RWPE2 (cell line): ENCODE measurements around the gene OR4D1.
A peak's percentile ranks its signal among the peaks of the same experiment; 100 is the strongest.

Source experiments
- ATAC-seq: fragments of 200-7000 bp; cut with Tn5 transposase; 3 replicates; pipeline ENCODE4 v1.9.1; 2021; ENCODE audit warnings: low read depth
- DNase-seq: peaks from one replicate; pipeline ENCODE4 v3.0.0-alpha.2; 2020; ENCODE audit warnings: low spot score
- H3K27ac ChIP-seq: fragments of 450-650 bp; 2 replicates; pipeline ENCODE4 v1.5.1; 2017; ENCODE audit warnings: mild to moderate bottlenecking; ENCODE audit not compliant: poor library complexity, severe bottlenecking
- H3K27me3 ChIP-seq: fragments of 250-450 bp; sonication (Bioruptor Pico); 2 replicates; pipeline ENCODE4 v1.5.1; 2021; ENCODE audit warnings: mild to moderate bottlenecking, moderate library complexity; ENCODE audit not compliant: insufficient read depth, poor library complexity, severe bottlenecking
- H3K36me3 ChIP-seq: fragments of 250-450 bp; sonication (Bioruptor Pico); 2 replicates; pipeline ENCODE4 v1.5.1; 2020; ENCODE audit warnings: low read depth, mild to moderate bottlenecking, moderate library complexity
- H3K4me1 ChIP-seq: fragments of 250-450 bp; sonication (Bioruptor Pico); 2 replicates; pipeline ENCODE4 v1.5.1; 2021; ENCODE audit warnings: mild to moderate bottlenecking, moderate library complexity; ENCODE audit not compliant: insufficient read depth, poor library complexity, severe bottlenecking
- H3K4me3 ChIP-seq: fragments of 250-450 bp; sonication (Bioruptor Pico); 2 replicates; pipeline ENCODE4 v1.5.1; 2021; ENCODE audit warnings: mild to moderate bottlenecking, moderate library complexity; ENCODE audit not compliant: severe bottlenecking
- H3K9me3 ChIP-seq: fragments of 250-450 bp; sonication (Bioruptor Pico); 2 replicates; pipeline ENCODE4 v1.5.1; 2021; ENCODE audit warnings: mild to moderate bottlenecking, moderate library complexity; ENCODE audit not compliant: severe bottlenecking
- CTCF ChIP-seq: fragments of 450-650 bp; IDR thresholded peaks from one replicate; pipeline ENCODE4 v1.5.1; 2017; ENCODE audit warnings: mild to moderate bottlenecking, moderate library complexity; ENCODE audit not compliant: poor library complexity, severe bottlenecking

The OR4D1 gene

GRCh38 chr17:58150394-58150793 lies 2.2 kb downstream of the OR4D1 start:
- H3K36me3 ChIP-seq, result no peaks in the 10 kb centered on the region
- H3K9me3 ChIP-seq, result peaks cover 1% of the 10 kb centered on the region
- no peak overlapping the region for H3K4me3 ChIP-seq
- H3K4me1 ChIP-seq, result no peaks in the 10 kb centered on the region
- peaks cover 86% of the 10 kb centered on the region for H3K27me3 ChIP-seq
- no peak for TF ChIP-seq CTCF
- no peak overlapping the region for H3K27ac ChIP-seq
- ATAC-seq (no peak), DNase-seq (no peak)

GRCh38 chr17:58153046-58153445 lies 4.9 kb downstream of the OR4D1 start:
- no peaks in the 10 kb centered on the region for H3K9me3 ChIP-seq
- H3K27me3 ChIP-seq, result peaks cover 92% of the 10 kb centered on the region
- no peaks in the 10 kb centered on the region for H3K36me3 ChIP-seq
- H3K4me3 ChIP-seq, result no peak overlapping the region
- no peak for TF ChIP-seq CTCF
- DNase-seq, result no peak
- no peak overlapping the region for H3K27ac ChIP-seq
- no peak for ATAC-seq
- H3K4me1 ChIP-seq, result no peaks in the 10 kb centered on the region

GRCh38 chr17:58153671-58154070 lies 5.5 kb downstream of the OR4D1 start:
- Histone ChIP-seq H3K4me3 (no peak overlapping the region), H3K9me3 (no peaks in the 10 kb centered on the region), H3K36me3 (no peaks in the 10 kb centered on the region), H3K4me1 (no peaks in the 10 kb centered on the region), H3K27me3 (peaks cover 94% of the 10 kb centered on the region), H3K27ac (no peak overlapping the region)
- ATAC-seq (no peak), DNase-seq (no peak)
- no peak for TF ChIP-seq CTCF

GRCh38 chr17:58156839-58157803 lies 8.9 kb downstream of the OR4D1 start:
- H3K36me3 ChIP-seq, result no peaks in the 10 kb centered on the region
- peak overlapping the region; percentile 14 for H3K4me3 ChIP-seq
- no peaks in the 10 kb centered on the region for H3K9me3 ChIP-seq
- ATAC-seq (peak; percentile 65), DNase-seq (no peak)
- no peak overlapping the region for H3K27ac ChIP-seq
- H3K4me1 ChIP-seq, result no peaks in the 10 kb centered on the region
- peaks cover 91% of the 10 kb centered on the region for H3K27me3 ChIP-seq
- no peak for TF ChIP-seq CTCF

- Histone ChIP-seq H3K4me3 (no peak overlapping the region), H3K9me3 (no peaks in the 10 kb centered on the region), H3K36me3 (no peaks in the 10 kb centered on the region), H3K27me3 (peaks cover 91% of the 10 kb centered on the region), H3K4me1 (no peaks in the 10 kb centered on the region), H3K27ac (no peak overlapping the region)
- no peak for DNase-seq
- TF ChIP-seq CTCF, result no peak
- ATAC-seq, result no peak
Observed at GRCh38 chr17:58158181-58158580, 10.0 kb downstream of the OR4D1 start.
